Embryonic facial prominence (tissue), 1 donor: Measurements from ENCODE around the gene SCLY.
"Not testable (repeated sequence)": the region's sequence is repeated elsewhere in the genome, so short reads cannot be mapped to it uniquely, and the experiment has no call there.

ENCODE experiments used
- DNase-seq: peaks from one replicate; pipeline ENCODE4 v3.0.0-alpha.2; 2016; ENCODE audit errors: extremely low spot score

SCLY gene

GRCh38 chr2:238040918-238041317 lies 19.9 kb upstream of the SCLY start:
- no peak for DNase-seq

- no peak for DNase-seq
Observed at GRCh38 chr2:238042090-238042489, 18.7 kb upstream of the SCLY start.

- no peak for DNase-seq
Observed at GRCh38 chr2:238042849-238043584, 17.8 kb upstream of the SCLY start.

GRCh38 chr2:238043851-238044250 lies 16.9 kb upstream of the SCLY start:
- DNase-seq, result no peak

GRCh38 chr2:238045575-238045974 lies 15.2 kb upstream of the SCLY start:
- no peak for DNase-seq

GRCh38 chr2:238046725-238047270 lies 14.0 kb upstream of the SCLY start:
- DNase-seq, result no peak

- no peak for DNase-seq
Observed at GRCh38 chr2:238053191-238053776, 7.5 kb upstream of the SCLY start.

- DNase-seq, result no peak
Observed at GRCh38 chr2:238055841-238056240, 5.0 kb upstream of the SCLY start.

- not testable (repeated sequence) for DNase-seq
Observed at GRCh38 chr2:238057696-238058575, 2.9 kb upstream of the SCLY start.

- DNase-seq, result no peak
Observed at GRCh38 chr2:238059505-238059904, 1.3 kb upstream of the SCLY start.

- DNase-seq, result no peak
Observed at GRCh38 chr2:238060096-238060541, 682 bp upstream of the SCLY start.

- peak; percentile 9 for DNase-seq
Observed at GRCh38 chr2:238061315-238062202, 758 bp downstream of the SCLY start.

- no peak for DNase-seq
Observed at GRCh38 chr2:238063414-238064189, 2.8 kb downstream of the SCLY start.

GRCh38 chr2:238064376-238064775 lies 3.6 kb downstream of the SCLY start:
- no peak for DNase-seq

- no peak for DNase-seq
Observed at GRCh38 chr2:238065071-238065846, 4.5 kb downstream of the SCLY start.

- DNase-seq, result no peak
Observed at GRCh38 chr2:238066218-238066617, 5.4 kb downstream of the SCLY start.

- DNase-seq, result not testable (repeated sequence)
Observed at GRCh38 chr2:238066718-238067117, 5.9 kb downstream of the SCLY start.

- no peak for DNase-seq
Observed at GRCh38 chr2:238067939-238068338, 7.1 kb downstream of the SCLY start.

GRCh38 chr2:238069021-238069709 lies 8.4 kb downstream of the SCLY start:
- DNase-seq, result no peak
